HG03064 (cell line): ENCODE data around the gene THEM5.

Experiments used
- ATAC-seq: cut with Tn5 transposase; IDR thresholded peaks from one replicate; pipeline ENCODE4 v1.9.1; 2021; ENCODE audit warnings: low read depth; ENCODE audit not compliant: unreplicated experiment

THEM5 gene

DNA sequence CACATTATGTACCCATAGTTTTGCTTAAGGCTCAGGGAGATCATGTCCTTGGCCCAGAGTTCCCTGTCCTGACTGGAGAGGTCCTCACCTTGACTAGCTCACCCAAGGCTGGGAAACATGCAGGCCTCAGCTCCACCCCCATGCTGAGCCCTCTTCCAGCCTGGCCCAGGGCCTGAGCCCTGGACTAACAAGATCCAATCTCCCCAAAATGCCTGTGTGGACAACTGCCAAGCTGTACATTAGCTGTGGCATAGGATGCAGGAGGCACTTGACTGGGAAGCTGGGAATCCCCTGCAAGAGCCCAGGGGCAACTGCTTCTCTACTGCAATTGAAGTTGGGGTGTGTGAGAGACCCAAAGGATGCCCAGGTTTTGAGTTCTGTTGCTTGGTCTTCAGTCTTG is 50.3 kb downstream of the THEM5 start:
- ATAC-seq, result no peak

- ATAC-seq, result no peak
Measured at GRCh38 chr1:151802372-151802771, 51.1 kb downstream of the THEM5 start.

GRCh38 chr1:151801846-151802245 is 51.7 kb downstream of the THEM5 start:
- ATAC-seq, result no peak

DNA sequence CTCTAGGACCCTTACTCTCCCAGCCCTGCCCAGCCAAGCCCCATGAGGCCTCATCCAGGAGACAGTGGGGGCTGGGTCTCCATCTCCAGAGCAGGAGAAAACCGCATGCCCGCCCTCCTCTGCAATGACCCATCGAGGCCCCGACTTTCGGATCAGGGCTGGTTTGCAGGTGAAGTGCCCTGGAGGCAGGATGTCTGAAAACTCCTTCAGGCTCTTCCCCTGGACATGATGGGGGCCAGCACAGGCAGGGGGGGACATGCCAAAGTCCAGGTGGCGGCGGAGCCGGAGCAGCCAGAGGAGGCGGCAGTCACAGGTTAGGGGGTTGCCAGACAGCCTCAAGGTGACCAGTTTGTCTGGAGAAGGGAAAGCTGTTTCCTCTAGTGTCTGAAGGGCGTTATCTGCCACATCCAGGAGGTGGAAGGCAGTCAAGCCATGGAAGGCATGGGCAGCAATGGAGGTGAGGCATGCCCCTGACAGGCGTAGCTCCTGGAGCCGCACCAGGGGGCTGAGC is 52.1 kb downstream of the THEM5 start:
- ATAC-seq, result no peak

DNA sequence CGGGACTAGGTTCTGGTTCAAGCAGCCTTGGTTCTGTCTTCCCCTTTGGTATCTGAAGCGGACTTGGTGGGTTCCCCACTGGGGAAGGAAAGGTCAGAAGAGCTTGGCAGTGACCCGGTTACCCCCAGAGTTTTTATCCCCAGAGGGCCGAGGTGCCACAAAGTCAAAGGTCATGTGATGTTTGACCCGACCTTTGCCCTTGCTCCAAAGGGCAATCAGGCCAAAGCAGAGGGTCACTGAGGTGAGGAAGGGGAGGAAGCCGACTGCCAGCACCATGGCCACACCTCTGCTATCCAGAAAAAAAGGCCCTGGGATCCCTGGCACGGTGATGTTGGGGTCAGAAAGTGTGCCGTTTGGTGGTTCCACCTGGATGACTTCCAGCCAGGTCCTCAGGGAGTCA is 52.7 kb downstream of the THEM5 start:
- ATAC-seq, result no peak

- ATAC-seq, result no peak
Measured at GRCh38 chr1:151799179-151800022, 54.1 kb downstream of the THEM5 start.

GRCh38 chr1:151798571-151798970 is 54.9 kb downstream of the THEM5 start:
- ATAC-seq, result no peak
